GM18909 (cell line): Measurements from ENCODE around the gene TBC1D2B.
"Not testable (repeated sequence)": the region's sequence is repeated elsewhere in the genome, so short reads cannot be mapped to it uniquely, and the experiment has no call there.

Source experiments
- ATAC-seq: cut with Tn5 transposase; IDR thresholded peaks from one replicate; pipeline ENCODE4 v1.9.1; 2021; ENCODE audit warnings: mild to moderate bottlenecking; ENCODE audit not compliant: unreplicated experiment, poor library complexity

TBC1D2B gene

DNA sequence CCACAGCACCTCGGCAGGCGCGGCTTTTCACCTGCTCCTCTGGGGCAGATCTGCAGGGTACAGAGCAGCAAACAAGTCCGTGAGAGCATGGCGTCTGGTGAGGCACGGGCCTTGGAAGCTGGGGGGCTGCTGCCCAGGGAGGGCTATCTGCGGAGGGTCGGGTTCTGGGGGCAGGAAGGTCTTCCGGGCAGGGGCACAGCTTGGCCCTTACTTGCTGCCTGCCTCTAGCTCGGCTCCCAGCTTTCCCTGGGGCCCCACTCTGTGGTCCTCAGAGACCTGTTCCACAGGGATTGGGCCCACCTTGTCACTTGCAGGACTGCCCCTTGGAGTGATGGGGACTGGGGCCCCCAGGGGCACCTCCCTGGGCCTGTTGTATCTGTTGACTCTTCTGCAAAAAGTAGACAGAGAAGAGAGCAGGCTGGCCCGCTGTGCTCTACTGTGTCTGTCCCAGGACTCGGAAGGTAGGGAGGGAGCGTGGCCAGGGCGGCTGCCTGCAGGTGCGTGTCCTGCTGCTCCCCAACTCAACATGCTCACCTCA, 84.1 kb downstream of the TBC1D2B start:
- no peak for ATAC-seq

DNA sequence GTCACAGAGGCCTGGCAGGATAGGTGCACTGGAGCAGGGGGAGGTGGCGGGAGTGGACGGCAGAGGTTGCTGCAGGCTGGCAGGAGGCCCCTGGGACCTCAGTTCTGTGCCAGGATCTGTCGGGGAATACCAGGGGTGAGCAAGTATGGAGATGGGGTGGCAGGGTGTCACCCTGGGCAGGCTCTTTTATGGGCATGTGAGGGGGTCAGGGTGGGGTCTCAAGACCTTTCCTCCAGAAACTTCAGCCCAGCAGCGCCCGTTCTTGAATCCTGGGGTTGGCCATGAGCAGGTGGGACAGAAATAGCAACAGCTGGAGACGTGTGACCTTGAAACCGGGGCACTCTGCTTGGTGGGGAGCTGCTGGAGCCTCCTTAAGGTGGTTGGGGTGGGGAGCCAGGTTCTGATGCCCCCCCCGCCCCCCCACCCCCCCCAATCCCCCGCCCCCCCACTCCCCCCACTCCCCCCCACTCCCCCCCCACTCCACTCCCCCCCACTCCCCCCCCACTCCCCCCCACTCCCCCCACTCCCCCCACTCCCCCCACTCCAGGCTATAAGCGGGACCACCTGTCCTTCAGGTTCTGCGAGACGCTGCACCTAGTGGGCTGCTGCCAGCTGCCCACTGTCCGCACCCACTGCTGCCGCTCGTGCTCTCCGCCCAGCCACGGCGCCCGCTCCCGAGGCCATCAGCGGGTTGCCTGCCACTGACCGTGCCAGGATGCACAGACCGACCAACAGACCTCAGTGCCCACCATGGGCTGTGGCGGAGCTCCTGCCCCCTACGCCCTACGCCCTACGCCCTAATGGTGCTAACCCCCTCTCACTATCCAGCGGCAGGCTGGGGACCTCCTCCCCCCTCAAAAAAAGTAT, 84.9 kb downstream of the TBC1D2B start:
- ATAC-seq = no peak

DNA sequence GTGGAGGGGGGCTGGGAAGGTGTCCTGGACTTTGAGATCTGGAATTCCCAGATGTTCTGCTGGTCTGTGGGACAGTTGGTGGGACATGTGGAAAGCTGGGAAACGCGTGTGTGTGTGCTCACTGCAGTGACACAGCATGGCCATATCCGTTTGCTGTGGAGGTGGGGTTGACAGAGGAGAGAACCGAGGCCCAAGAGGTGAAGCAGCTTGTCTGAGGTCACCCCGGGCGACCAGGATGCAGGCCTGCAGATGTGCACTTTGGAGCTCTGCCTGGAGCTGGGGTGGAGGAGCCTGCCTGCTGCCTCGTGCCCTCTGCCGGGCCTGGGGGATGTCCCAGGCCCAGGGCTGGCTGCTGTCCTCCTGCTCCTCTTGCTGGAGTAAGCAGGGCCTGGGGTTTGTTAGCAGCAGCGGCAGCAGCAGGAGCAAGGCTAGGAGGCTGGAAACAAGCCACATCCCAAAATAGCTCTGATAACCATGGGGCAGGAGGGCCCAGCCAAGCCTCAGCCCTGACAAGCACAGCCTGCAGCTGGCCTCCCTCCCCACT, 85.8 kb downstream of the TBC1D2B start:
- not testable (repeated sequence) for ATAC-seq

DNA sequence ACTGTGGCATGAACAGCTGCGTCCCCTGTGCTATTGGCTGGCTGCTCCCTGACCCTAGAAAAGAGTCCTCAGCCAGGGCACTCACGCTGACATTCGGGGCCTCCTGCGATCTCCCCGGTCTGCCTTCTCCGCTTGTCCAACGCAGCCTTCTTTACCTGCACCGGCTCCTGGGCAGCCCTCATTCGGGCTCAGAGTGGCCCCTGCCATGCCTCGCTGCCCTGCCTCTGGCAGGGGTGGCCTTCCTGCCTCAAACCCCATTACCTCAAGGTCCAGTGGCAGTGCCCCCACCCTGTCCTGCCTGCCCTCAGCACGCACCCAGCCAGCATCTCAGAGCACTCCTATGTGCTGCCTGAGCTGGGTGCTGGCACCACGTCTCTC, 86.5 kb downstream of the TBC1D2B start:
- no peak for ATAC-seq

DNA sequence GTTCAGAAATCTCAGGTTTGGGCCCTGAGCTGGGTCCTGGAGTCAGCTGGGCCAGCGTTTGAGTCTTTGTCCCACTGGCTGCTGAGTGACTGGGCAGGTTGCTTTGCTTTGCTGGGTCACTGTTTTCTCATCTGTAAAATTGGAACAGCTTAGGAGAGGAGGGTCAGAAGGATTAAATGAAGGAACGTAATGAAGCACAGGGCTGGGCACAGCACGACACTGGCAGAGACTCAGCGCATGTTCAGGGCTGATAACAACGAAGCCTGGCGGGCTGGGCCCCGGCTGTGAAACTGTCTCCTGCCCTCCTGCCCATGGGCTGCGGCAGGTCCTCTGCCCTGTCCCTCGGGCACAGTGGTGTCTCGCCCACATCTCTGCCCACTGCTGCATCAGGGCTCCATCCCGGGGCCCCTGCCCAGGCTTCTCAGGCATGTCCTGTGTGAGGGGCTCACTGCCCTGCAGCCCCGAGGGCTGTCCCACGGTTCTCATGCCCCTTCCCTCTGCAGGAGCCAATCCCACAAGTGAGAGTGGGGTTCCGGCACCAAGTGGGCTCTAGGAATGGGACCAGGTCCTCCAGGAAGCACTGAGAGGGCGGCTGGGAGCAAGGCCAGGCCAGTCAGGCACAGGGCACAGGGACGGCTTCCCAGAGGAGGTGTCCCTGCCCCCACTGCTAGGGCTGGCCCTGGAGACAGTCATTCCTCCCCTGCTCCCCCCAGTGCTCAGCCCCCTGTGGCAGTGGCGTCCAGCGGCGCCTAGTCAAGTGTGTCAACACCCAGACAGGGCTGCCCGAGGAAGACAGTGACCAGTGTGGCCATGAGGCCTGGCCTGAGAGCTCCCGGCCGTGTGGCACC, 88.0 kb downstream of the TBC1D2B start:
- no peak for ATAC-seq

DNA sequence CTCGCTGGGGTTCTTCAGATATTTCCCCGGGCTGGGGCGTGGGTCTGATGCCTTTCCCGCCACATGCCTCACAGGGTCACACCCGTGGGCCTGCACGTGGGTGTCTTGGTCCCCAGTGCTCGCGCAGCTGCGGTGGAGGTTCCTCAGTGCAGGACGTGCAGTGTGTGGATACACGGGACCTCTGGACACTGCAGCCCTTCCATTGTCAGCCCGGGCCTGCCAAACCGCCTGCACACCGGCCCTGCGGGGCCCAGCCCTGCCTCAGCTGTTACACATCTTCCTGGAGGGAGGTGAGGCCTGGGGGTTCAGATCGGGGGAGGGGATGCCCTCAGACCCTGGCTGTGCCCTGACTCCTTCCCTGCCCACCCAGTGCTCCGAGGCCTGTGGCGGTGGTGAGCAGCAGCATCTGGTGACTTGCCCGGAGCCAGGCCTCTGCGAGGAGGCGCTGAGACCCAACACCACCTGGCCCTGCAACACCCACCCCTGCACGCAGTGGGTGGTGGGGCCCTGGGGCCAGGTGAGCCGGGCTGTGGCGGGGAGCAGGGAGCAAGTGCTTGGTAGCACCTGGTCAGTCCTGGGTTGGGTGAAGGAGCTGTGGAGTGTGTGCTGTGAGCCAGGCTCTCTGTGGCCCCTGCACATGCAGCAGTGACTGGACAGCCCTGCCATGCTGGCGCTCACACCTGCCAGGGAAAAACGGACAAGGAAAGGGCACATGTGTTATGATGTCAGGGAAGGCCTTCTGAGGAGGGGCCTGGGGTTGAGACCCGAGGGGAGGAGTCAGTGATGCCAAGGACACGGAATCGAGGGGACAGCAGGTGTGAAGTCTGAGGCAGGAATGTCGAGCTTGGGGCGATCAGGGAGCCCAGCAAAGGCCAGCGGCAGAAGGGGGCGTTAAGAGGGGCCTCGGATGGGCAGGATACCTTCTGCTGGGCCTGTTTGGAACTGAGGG, 88.9 kb downstream of the TBC1D2B start:
- no peak for ATAC-seq

DNA sequence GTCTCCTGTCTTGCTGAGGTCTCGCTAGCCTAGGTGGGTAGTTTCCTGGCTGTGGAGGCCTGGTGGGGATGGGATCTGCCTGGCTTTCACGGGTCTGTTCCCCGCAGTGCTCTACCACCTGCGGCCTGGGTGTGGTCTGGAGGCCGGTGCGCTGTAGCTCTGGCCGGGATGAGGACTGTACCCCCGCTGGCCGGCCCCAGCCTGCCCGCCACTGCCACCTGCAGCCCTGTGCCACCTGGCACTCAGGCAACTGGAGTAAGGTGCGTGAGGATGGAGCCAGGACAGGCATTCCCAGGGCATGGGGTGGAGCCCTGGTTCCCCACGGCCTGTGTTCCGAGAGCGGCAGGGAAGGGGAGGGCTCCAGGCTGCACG, 89.8 kb downstream of the TBC1D2B start:
- not testable (repeated sequence) for ATAC-seq

DNA sequence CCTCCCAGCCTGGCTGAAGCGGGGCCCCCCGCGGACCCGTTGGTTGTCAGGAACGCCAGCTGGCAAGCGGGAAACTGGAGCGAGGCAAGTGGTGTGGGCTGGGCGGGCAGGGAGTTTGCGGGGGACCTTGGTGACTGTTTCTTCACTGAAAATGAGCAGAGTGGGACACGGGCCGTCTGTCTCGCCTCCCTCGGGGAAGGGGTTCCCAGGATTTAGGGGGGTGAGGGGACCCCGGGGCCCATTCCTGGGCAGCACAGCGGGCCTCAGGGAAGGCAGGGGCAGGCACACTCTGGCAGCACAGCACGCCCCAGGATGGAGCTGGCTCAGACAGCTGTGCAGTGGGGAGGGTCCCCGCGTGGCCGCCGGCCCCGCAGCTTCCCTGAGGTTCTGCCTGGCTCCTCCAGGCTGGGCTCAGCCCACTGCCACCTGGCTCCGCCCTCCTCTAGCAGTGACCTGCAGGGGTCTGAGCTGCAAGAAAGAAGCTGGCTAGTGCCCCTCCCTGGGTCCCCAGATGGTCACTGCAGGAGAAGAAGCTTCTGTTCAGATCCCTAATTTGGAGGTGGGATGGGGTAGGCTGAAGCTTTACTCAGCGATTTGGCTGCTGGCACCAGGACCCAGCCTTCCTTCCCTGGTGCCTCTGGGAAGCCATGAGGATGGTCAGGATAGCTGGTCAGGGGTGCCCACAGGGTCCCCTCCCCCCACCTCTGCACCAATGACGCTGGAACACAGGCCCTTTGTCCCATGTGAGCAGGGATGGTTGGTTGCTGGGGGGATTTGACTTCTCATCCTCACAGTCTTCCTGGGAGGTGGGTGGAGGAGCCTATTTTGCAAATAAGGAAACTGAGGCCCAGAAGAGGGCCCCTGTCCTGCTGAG, 90.4 kb downstream of the TBC1D2B start:
- ATAC-seq = no peak

DNA sequence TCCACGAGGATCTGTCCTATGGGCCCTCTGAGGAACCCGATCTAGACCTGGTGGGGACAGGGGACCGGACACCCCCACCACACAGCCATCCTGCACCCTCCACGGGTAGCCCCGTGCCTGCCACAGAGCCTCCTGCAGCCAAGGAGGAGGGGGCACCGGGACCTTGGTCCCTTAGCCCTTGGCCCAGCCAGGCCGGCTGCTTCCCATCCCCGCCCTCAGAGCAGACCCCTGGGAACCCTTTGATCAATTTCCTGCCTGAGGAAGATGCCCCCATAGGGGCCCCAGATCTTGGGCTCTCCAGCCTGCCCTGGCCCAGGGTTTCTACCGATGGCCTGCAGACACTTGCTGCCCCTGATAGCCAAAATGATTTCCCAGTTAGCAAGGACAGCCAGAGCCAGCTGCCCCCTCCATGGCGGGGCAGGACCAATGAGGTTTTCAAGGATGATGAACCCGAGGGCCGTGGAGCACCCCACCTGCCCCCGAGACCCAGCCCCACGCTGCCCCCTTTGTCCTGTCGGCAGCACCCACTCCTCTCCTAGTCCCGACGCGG, 91.5 kb downstream of the TBC1D2B start:
- no peak for ATAC-seq

DNA sequence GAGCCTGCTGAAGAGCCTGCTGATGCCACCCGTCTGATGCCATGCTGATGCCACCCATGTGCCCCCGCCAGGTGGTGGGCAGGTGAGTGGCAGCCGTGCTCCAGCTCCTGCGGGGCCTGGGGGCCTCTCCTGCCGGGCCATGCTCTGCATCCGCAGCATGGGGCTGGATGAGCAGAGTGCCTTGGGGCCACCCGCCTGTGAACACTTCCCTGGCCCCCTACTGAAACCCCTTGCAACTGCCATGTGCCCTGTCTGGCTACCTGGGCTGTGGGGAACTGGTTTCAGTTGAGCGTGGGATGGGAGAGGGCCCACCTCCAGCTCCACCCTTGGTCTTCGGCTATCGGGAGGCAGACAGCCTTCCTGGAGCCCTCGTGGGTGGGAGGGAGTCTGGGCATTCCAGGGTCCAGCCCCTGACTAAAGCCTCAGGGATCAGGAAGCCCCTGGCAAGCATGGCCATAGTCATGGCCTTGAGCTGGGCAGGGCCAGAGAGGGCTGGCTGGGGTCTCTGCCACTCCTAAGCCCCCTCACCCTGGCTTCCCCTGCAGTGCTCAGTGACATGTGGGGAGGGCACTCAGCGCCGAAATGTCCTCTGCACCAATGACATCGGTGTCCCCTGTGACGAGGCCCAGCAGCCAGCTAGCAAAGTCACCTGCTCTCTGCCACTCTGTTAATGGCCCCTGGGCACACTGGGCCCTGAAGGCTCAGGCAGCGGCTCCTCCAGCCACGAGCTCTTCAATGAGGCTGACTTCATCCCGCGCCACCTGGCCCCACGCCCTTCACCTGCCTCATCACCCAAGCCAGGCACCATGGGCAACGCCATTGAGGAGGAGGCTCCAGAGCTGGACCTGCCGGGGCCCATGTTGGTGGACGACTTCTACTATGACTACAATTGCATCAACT, 92.2 kb downstream of the TBC1D2B start:
- no peak for ATAC-seq

DNA sequence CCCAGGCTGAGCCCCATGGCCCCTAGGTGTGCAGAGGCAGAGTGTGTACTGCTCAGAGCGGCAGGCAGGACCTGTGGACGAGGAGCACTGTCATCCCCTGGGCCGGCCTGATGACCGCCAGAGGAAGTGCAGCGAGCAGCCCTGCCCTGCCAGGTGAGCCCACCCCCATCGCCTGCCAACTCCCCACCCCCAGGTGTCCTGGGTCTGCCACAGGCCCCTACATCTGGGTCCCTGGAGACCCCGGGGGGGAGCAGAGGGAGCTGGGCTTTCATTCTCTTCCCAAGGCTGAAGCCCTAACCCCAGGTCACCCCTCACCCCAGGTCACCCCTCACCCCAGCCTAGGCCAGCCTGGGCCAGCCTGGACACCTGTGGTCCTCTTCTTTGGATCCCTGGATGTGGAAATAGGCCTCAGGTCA, 93.1 kb downstream of the TBC1D2B start:
- no peak for ATAC-seq

DNA sequence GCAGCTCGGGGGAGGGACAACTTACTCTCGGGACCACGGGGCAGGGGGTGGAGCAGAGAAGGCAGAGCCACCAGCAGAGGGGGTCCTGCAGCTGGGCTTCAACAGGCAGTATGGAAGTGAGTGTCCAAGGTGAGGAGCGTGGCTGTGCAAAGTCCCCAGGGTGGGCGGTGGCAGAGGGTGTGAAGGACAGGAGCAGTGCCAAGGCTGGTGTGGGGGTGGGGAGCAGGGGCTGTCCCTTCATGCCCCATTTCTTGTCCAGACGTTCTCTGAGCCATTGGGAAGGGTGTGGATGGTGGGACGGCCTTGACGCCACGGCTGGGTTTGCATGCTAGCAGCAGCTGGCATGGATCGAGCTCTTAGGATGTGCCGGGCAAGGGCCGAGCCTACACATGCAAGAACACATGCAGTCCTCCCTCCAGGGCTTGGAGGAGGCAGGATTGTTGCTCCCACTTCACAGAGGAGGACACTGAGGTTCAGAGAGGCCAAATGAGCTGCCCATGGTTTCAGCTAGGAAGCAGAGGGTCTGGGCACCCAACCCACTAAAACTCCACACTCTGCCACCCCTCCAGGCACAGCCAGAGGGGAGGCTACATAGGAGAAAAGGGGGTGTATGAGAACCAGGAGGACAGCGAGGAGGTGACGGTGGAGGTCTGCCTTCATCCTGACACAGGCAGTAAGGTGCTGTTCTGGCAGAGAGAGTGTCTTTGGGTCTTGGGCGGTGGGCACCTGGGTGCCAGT, 93.6 kb downstream of the TBC1D2B start:
- ATAC-seq = no peak

DNA sequence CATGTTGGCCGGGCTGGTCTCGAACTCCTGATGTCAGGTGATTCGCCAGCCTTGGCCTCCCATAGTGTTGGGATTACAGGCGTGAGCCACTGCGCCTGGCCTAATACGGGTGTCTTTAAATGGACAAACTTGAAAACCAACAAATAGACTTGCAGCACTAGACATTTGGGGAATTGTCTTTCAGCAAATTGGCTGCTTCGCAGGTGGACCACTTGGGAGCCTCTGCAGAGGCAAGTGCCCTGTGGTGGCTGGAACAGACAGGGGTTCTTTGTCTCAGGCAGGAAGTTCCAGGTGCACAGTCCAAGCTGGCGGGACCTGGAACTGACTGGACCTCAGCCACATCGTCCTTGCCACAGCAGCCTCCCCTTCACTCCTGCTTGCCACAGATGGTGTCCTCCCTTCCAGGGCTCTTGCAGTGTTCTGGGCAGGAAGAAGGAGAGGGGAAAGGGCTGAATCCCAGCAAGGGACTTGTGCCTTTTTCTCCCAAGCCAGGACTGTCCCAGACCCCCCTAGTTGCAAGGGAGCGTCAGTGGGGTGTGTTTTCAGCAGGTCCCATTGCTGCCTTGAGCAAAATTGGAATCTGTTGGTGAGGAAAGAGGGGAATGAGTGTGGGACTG, 94.3 kb downstream of the TBC1D2B start:
- no peak for ATAC-seq

DNA sequence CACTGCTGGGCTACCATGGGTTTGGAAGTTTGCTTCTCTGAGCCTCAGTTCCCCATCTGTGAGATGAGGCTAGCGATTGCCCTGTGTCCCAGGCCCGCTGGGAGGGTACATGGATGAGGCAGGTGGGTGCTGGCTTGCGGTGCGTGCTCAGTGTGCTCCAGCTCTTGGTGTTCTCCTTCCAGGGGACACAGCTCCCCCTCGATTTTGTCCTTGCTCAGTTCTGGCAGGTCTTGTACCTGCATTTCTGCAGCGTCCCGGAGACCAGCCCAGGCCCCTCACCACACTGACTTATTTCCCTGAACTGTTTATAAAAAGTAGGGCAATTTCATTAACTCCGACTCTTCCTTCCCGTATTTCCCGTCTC, 95.4 kb downstream of the TBC1D2B start:
- ATAC-seq = no peak

DNA sequence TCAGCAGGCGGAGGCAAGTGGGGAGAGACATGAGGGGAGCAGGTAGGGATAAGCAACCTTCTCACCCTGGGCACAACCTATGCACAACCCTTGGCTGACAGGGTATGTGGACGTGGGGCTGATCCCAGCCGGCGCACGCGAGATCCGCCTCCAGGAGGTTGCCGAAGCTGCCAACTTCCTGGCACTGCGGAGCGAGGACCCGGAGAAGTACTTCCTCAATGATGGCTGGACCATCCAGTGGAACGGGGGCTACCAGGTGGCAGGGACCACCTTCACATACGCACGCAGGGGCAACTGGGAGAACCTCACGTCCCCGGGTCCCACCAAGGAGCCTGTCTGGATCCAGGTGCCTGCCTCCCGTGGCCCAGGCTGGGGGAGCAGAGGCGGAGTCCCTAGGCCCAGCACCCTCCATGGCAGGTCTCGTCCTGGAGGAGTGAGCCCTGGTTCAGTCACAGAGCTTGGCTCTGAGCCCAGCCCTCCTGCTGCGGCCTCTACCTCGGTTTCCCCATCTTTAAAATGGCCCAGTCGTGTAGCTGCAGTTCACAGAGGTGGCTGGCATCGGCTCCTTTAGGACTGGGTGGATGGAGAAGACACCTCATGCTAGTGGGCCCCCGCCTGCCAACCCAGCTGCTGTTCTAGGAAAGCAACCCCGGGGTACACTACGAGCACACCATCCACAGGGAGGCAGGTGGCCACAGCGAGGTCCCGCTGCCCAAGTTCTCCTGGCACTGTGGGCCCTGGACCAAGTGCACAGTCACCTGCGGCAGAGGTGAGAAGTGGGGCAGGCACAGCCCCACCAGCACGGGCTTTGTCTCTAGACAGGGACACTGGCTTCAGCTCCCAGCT, 96.0 kb downstream of the TBC1D2B start:
- no peak for ATAC-seq

DNA sequence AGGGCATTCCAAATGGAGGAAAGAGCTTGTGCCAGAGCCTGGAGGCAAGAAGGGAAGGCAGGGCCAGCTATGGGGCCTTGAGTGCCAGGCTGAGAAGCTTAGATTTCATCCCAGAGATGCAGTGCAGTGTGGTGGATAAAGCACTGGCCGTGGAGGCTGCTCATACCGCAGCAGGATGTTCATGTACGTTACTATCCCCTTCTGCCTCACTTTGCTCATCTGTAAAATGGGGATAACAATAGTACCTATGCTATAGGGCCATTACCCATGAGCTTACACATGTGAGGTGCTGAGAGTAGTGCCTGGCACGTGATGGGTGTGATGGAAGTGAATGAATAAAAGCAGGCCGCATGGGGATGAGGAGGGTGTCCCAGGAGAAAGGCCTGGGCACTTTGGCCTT, 96.8 kb downstream of the TBC1D2B start:
- ATAC-seq = not testable (repeated sequence)
